Left ventricle myocardium superior (tissue), 1 donor: ENCODE measurements around the gene PWP2. TPM values are rescaled to one million over a fixed set of nuclear protein-coding genes. Genes with fewer than 3 reads are reported as not detected.
"Not testable (repeated sequence)": the region's sequence is repeated elsewhere in the genome, so short reads cannot be mapped to it uniquely, and the experiment has no call there.

ENCODE experiments used
- ATAC-seq: fragments of 200-7000 bp; cut with Tn5 transposase; one replicate; pipeline ENCODE4 v1.9.1; 2020; ENCODE audit warnings: mild to moderate bottlenecking, moderate library complexity
- DNase-seq: peaks from one replicate; pipeline ENCODE4 v3.0.0-alpha.2; 2020
- intact Hi-C: fragments of 100-400 bp; cut with micrococcal nuclease; formaldehyde crosslinking; loops from one replicate; pipeline ENCODE4 v1.11.0; 2022
- total RNA-seq: library from RNA; stranded (reverse); fragmentation: NEBNext Ultra II Directional; extraction: Animal tissue kit (Norgen Biotek cat#: 25700); gene quantifications from one replicate; pipeline ENCODE4 v1.2.1, GENCODE V29; 2021
- donor health status: DM: no; HTN: yes; CAD: no; lungs with severe emphysema.

The PWP2 gene
- total RNA-seq, 1 donor from 2014 or later = 8.7 TPM

DNA sequence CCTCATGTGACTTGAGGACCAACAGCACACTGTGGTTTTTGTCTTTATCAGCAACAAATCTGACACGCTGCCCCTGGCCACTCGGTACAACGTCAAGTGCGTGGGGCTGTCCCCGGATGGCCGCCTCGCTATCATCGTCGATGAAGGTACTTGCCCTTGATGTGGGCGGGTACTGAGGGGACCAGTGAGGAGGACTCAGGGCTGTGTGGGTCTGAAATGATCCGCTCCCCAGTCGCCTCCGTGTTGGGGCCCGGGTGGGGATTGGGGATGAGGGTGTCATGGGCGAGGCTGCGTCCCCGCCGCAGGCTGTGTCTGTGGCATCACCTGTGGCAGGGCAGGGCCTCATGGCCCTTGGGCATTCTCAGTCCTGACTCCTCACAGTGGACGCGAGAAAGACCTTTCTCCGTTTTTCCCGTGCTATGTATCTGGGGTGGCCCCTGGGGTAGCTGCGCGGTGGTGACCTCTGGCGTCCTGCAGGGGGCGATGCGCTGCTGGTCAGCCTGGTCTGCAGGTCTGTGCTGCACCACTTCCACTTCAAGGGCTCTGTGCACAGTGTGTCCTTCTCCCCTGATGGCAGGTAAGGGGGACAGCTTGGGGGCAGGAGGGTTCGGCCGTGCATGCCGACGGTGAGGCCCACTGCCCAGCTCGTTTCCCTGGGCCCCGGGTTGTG is 6.6 kb downstream of the PWP2 start:
- ATAC-seq, intact Hi-C loops, DNase-seq: not testable (repeated sequence)

DNA sequence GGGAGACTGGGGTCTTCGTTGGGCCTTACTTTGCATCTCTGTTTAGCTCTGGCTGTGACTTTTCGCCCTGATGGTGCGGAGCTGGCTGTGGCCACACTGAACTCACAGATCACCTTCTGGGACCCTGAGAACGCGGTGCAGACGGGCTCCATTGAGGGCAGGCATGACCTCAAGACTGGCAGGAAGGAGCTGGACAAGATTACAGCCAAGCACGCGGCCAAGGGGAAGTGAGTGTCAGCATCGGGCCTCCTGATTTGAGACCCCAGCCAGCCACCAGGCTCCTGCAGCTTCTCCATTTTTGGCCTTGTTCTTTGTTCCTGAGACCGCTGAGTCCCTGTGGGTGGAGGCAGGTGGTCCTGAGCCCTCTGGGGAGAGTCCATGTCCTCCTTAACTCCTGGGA is 14.9 kb downstream of the PWP2 start:
- ATAC-seq = peak; percentile 51
- DNase-seq, intact Hi-C loops: not testable (repeated sequence)

DNA sequence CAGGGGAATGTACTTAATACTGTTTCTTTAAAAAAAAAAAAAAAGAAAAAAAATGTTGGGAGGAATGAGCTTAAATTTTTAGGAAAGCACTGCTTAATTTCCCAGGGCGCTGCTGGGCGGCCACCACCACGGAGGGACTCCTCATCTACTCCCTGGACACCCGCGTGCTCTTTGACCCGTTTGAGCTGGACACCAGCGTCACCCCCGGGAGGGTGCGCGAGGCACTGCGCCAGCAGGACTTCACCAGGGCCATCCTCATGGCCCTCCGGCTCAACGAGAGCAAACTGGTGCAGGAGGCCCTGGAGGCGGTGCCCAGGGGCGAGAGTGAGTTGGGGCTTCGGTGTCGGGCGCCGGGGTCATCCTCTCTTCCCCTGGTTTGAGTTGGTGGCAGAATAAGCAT is 20.6 kb downstream of the PWP2 start:
- DNase-seq, intact Hi-C loops, ATAC-seq: not testable (repeated sequence)

DNA sequence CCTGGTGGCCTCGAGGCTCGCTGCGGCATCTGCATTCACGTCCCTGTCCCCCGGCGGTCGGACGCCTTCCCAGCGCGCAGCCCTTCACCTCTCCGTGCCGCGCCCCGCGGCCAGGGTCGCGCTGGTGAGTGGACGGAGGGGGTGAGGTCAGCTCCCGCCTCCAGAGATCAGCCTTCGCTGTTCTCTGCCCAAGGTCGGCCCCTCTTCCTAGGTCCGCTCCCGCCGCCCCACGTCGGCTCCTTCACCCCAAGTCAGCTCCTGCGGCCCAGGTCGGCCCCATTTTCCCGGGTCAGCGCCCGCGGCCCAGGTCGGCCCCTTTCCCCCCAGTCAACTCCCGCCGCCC is 26.5 kb downstream of the PWP2 start:
- DNase-seq, intact Hi-C loops: not testable (repeated sequence)
- peak; percentile 30 for ATAC-seq

DNA sequence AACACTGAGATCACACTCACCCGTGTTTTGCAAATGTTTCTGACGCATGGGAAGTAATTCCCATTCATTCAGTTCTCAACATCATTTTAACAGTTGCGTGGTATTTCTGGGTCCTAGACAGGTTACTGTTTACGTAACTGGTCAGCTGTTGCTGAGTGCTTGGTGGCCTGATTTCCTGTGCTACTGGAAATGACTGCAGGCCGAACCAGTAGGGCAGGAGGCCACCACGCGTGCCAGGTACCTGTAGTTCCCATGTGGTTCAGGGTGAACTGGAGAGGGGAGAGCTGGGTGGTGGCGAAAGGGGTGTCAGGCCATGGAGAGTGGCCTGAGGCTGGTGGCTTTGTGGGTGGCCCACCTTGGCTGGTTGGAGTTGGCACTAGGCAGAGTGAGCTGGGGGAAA is 27.5 kb downstream of the PWP2 start:
- ATAC-seq, intact Hi-C loops, DNase-seq: not testable (repeated sequence)

DNA sequence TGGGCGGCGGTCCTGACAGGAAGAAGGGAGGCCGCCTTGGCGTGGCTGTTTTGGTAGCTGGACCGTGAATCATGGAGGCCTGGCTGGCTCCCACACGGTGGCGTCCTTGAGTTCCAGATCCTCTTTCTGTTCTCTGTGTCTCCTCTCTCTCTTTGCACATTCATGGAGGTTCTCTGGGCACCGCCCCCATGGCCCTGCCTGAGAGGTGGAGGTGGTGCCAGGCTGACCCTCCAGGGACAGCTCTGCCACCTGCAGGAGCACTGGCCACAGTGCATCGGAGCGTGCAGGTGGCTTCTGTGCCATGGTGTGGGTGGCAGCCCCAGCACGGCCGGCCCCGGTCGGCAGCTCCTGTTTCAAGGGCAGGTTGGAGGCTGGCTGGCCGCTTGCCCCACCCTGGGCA is 30.8 kb downstream of the PWP2 start:
- ATAC-seq (peak; percentile 44), DNase-seq (peak; percentile 41)
- intact Hi-C loops = not testable (repeated sequence)

DNA sequence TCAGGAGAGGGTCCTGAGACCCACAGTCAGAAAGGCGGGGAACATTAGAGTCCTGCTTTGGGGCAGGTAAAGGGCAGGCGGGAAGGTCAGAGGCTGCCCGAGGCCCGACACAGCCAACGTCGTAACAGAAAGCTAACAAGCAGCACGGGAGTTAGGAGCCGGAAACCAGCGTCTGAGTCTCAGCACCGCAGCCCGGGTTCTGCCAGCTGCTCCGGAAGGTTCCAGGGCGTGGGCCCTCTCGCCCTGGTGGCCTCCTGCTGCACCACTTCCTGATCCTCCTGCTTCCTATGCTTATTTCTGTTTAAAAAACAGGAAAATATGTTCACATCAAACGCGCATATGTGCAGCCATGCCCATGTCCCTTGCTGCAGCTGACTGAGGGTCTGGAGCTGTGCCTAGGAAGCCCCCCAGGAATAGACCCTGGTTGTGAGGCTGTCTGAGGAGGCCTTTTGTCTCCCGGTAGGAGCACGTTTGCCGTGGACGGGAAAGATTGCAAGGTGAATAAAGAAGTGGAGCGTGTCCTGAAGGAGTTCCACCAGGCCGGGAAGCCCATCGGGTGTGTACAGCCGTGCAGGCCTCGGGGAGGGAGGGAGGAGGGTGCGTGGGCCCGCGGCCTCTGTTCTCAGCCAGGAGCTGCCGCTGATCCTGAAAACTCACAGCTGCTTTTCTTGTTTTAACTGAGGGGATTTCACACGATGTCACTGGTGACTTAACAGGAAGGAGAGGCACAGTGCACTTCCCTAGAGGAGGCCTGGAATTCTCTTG is 32.8 kb downstream of the PWP2 start:
- intact Hi-C loops, DNase-seq: not testable (repeated sequence)
- peak; percentile 55 for ATAC-seq

DNA sequence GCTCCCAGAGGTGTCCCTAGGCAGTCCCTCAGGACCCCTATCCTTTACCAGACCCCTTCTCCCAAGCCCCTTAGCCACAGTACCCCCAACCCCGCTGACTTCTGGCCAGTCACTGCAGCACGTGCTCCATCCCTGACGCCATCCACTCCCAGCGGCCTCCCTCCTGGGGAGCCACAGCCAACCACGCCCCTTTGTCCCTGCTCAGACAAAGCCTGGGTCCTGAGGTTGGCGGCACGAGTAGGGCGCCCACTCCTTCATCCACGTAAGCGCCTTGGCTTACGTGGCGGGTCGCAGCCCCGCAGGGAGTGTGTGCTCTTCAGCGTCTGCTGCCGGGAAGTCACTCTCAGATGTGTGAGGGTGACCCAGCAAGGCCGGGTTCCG is 33.3 kb downstream of the PWP2 start:
- DNase-seq, intact Hi-C loops: not testable (repeated sequence)
- peak; percentile 38 for ATAC-seq

DNA sequence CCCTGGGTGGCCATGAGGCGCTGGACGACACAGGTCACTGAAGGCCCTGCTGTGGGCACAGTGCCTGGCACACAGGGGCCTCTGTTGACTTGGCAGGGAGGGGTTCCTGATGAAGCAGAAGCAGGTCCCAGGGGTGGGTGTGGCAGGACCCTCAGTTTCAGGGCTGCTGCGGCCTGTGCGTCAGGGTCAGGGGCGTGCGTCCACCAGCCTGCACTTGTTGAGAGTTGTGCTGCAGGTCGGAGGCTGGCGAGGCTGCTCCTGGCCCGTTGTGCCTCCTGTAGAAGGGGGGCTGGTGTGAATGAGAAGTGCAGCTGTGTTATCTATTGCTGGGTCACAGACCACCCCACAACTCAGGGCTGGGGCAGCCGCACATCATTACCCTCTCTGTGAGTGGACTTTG is 35.3 kb downstream of the PWP2 start:
- intact Hi-C loops, ATAC-seq, DNase-seq: not testable (repeated sequence)

DNA sequence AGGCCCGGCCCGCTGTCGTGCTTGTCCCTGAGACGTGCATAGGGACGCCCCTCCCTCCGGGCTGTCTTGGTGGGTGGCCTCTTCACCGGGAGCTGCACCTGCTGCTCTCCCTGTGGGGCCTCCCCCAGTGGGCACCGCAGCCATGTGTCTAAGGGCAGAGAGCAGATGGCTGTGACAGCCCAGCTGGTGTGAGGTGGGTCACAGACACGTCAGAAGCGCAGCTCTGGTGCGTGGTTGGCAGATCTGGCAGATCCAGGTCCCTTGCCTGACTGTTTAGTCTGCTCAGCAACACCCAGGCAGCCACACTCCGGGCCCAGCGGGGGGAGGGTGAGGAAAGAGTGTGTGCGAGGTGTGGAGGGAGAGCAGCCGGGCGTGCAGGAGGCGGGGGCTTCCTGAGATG is 36.2 kb downstream of the PWP2 start:
- ATAC-seq, DNase-seq, intact Hi-C loops: not testable (repeated sequence)

DNA sequence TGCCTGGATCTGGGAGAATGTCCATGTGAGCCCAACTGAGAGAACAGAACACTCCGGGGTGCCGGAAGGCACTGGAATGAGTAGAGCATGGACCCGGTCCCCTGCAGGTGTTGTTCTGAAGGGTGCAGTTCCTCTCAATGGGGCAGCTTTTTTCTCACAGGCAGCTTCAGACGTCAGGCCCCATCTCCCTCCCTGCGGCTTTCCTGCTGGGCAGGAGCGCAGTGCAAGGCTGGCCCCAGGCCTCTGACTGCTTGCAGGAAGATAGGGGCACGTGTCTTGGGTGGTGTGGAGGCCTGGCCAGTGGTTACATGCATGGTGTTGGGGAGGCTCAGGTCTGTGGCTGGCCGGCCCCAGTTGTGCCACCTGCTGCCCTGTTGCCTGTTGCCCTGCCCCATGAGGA is 36.8 kb downstream of the PWP2 start:
- intact Hi-C loops, DNase-seq, ATAC-seq: not testable (repeated sequence)

DNA sequence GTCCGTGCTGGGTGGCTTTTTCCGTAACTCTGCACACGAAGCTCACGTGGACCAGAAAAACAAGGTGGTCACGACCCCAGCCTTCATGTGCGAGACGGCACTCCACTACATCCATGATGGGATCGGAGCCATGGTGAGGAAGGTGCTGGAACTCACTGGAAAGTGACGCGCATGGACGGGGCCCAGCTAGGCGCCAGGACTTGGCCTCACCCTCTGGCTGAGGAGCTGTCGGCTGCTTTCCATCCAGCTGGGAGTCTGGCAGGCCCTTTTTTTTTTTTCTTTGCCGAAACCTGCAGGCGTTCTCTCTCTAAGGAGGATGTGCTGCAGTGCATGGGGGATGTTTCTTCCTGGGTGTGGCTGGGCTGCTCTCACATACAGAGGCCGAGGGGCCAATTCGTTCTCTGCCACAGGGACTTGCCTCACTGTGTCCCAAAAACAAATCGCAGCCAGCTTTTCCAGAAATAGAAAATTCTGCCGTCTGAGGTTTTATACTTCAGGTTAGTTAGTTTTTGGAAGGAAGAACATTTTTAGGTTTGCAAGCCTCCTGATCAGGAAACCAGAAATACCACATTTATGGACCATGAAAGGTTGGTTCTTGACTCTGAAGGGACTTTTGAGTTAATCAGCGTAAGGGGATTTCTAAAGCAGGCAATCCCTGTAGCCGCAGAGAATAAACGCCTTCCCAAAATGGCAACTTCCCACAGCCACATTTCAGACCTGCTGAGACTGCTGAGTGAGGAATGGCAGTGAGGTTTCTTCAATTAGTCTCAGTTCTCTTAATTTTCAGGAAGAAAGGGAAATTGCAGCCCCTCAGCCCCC is 37.8 kb downstream of the PWP2 start:
- peak; percentile 30 for ATAC-seq
- DNase-seq, intact Hi-C loops: not testable (repeated sequence)

DNA sequence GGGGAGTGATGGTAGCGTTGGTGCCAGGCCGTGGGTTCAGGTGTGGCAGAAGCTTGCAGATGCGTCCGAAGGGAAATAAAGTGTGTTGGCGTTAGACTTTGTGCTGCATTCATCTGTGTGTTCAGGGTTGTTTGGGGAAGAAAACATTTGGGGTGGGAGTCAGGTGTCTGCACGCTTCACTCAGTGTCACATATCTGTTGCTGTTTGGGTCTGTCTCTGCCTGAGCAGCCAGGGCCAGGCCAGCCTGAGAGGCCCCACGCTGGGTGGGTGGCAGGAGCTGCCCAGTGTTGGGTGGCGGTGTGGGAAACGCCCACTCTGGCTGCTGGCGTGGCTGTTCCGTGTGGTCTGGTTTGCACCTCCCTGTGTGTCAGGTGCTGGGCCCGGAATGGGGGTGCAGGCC is 38.4 kb downstream of the PWP2 start:
- DNase-seq, ATAC-seq, intact Hi-C loops: not testable (repeated sequence)

DNA sequence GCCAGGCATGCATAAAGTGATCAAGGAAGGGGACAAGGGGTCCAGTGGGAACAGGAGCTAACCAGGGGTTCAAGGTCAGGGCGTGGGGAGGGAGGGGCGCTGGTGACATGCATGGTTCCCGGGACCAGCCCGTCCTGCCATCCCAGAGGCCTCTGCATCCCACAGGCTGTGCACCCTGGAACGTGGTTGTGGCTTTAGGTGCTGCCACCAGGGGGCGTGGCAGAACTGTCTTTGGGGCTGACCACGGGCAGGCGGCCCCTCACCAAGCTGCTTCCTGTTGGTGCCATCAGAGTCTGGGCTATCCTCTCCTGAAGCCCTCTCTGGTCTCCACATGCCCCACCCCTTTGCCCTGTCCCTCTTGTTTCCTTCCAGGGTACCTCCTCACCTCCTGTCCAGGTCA is 39.9 kb downstream of the PWP2 start:
- ATAC-seq = peak; percentile 60
- DNase-seq, intact Hi-C loops: not testable (repeated sequence)

DNA sequence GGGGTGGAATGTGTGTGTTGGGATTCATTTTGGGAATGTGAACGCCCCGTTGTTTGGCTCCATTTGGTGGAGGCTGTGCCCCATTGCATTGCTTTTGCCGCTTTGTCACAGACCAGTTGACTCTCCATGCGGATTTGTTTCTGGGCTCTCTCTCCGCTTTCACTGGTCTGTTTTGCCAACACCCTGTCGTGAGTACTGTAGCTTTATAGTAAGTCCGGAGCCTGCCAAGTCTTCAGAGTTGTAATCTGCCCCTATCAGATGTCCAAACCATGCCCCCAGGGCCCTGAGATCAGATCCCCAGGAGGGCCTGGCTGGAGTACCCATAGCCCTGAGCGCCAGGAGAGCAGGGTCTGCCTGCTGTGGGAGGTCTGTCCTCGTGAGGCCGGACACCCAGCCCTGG is 43.1 kb downstream of the PWP2 start:
- DNase-seq, intact Hi-C loops, ATAC-seq: not testable (repeated sequence)

DNA sequence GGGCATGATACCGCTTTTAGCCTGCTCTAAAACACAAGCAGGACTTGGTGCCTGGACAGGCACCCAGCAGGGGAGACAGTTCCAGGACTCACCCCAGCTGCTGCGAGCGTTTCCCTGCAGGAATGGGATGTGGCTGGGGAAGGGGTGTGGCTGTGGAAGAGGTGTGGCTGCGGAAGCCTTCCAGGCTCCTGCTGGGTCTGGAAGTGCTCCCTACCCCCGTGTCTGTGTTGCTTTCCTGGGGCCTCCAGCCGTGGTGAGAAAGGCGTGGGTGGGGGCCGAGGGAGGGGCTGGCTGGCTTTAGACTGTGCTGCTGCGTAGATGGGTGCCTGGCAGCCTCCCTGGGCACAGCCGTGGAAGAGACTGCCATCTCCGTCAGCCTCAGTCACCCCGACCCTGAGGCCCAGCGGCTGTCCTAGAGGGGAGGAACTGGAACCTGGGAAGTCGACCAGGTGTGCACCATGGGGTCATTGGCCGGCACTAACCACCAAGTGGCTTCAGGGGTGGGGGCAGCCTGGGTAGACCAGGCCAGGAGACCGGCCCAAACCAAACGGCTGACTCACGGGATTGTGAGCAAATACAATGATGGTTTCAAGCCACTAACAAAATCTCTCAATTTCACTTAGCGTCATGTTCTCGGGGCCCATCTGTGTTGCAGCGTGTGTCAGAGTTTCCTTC is 46.2 kb downstream of the PWP2 start:
- intact Hi-C loops = not testable (repeated sequence)
- DNase-seq (peak; percentile 34), ATAC-seq (peak; percentile 77)

DNA sequence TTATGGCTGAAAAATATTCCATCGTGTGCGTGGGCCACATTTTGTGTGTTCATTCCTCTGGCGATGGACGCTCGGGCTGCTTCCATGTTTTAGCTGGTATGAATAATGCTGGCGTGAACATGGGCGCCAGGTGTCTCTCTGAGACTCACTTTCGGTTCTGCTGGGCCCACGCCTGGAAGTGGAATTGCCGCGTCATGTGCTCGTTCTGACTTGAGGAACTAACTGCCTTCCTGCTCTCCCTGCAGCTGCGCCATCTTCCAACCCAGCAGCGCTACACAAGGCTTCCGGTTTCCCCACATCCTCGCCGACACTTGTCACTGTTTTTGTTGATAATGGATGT is 46.7 kb downstream of the PWP2 start:
- intact Hi-C loops, DNase-seq: not testable (repeated sequence)
- peak; percentile 45 for ATAC-seq

DNA sequence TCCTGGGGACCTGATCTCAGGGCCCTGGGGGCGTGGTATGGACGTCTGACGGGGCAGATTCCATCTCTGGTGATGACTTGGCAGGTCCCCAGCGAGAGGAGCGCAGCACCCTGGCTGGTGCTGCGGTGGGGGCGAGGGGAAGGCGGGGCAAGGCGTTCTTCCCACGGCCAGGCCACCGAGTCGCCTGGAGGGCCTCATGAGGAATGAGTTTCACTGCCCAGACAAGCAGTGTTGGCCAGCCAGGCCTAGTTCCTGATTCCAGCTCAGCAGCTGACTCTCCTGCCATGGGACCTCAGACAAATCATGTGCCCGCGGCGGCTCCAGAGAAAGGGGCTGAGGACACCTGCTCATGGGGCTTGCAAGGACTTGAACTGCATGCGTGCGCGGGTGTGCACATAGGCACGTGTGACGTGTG is 47.6 kb downstream of the PWP2 start:
- intact Hi-C loops, DNase-seq: not testable (repeated sequence)
- peak; percentile 70 for ATAC-seq
